ENCODE measurements around the gene ANTKMT.

Gene ANTKMT

GRCh38 chr16:689175-689897 lies 31.6 kb upstream of the ANTKMT start:
- H3K27ac ChIP-seq = peak overlapping the region; percentile 74
- TF ChIP-seq, protein P1, sequence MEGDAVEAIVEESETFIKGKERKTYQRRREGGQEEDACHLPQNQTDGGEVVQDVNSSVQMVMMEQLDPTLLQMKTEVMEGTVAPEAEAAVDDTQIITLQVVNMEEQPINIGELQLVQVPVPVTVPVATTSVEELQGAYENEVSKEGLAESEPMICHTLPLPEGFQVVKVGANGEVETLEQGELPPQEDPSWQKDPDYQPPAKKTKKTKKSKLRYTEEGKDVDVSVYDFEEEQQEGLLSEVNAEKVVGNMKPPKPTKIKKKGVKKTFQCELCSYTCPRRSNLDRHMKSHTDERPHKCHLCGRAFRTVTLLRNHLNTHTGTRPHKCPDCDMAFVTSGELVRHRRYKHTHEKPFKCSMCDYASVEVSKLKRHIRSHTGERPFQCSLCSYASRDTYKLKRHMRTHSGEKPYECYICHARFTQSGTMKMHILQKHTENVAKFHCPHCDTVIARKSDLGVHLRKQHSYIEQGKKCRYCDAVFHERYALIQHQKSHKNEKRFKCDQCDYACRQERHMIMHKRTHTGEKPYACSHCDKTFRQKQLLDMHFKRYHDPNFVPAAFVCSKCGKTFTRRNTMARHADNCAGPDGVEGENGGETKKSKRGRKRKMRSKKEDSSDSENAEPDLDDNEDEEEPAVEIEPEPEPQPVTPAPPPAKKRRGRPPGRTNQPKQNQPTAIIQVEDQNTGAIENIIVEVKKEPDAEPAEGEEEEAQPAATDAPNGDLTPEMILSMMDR (conservative IDR thresholded peaks at IDR 0.05) = no peak

DNA sequence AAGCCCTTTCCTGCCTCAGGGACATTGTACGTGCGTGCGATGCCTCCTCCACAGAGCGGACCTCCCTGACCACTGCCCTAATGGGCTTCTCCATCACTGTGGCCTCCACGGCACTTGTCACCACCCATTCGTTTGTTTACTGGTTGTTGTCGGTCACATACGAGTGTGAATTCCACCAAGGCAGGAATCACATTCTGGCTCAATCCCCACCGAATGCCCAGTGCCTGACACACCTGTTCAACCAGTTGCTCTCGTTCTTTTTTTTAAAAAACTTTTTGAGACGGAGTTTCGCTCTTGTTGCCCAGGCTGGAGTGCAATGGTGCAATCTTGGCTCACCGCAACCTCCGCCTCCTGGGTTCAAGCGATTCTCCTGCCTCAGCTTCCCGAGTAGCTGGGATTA lies 29.7 kb upstream of the ANTKMT start:
- peak overlapping the region; percentile 74; the same call in 1 of the 2 replicates for H3K27ac ChIP-seq

DNA sequence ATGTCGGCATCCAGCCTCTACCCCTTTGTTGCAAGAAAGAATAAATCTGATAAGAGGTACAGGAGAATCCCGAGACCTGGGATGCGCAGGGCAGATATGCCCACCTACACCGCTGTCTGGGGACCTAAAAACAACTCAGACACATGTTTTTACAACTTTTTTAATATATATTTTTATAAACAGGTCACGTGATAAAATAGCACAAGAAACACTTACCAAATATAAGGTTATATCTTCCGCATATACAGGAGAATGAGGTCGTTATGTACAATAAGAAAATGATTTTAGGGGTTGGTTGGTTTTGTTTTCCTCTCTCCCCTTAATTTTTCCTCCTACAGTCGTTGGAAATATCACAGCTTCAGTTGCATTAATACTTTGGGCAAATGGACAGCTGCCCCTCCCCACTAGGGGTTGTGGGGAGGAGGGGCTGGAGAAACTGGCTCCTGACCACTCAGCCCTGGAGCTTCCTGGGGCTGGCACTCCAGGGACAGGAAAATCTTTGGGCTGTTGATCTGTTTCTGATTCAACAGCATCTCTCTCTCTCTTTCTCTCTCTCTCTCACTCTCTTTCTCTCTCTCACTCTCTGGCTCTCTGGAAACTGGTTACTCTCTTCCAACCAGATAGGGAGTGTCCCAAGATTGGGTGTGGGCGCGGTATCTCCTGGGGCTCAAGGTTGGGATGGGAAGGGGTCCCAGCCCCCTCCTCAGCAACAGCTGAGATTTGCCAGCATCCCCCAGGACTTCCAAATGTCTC lies 28.4 kb upstream of the ANTKMT start:
- no peak overlapping the region for H3K27ac ChIP-seq
- TF ChIP-seq, protein P1 (conservative IDR thresholded peaks at IDR 0.05) = no peak

- TF ChIP-seq, protein P1 (conservative IDR thresholded peaks at IDR 0.05) = no peak
- H3K27ac ChIP-seq = no peak overlapping the region
Measured at GRCh38 chr16:693364-693763, 27.6 kb upstream of the ANTKMT start.

GRCh38 chr16:693766-694165 lies 27.2 kb upstream of the ANTKMT start:
- H3K27ac ChIP-seq = no peak overlapping the region
- TF ChIP-seq, protein P1 (conservative IDR thresholded peaks at IDR 0.05) = no peak

GRCh38 chr16:694187-694862 lies 26.6 kb upstream of the ANTKMT start:
- no peak overlapping the region for H3K27ac ChIP-seq
- TF ChIP-seq, protein P1 (conservative IDR thresholded peaks at IDR 0.05) = no peak

DNA sequence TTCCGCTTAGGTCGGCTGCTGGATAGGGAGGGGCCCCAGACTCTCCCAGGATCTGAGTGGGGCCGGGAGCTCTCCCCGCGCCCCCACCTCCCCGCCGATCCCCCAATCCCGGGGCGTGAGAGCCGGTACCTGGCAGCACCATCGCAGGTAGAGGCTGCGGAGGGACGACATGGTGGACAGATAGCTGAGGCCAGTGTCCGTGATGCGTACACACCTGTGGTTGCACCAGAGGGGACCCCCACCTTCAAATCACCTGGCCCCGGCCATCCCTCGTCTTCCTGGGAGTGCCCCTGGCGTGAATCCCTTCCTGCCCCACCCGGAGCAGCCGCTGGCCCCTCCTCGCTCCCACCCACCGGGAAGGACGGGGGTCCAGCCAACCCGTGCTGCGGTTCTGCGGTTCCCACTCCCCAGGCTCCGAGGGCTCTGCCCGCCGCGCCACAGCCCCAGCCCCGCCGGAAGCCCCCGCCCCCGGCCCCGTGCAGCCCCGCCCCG lies 26.0 kb upstream of the ANTKMT start:
- TF ChIP-seq, protein P1 (conservative IDR thresholded peaks at IDR 0.05) = no peak
- no peak overlapping the region for H3K27ac ChIP-seq
